Measurements from ENCODE around the gene NKAIN2.

DNA sequence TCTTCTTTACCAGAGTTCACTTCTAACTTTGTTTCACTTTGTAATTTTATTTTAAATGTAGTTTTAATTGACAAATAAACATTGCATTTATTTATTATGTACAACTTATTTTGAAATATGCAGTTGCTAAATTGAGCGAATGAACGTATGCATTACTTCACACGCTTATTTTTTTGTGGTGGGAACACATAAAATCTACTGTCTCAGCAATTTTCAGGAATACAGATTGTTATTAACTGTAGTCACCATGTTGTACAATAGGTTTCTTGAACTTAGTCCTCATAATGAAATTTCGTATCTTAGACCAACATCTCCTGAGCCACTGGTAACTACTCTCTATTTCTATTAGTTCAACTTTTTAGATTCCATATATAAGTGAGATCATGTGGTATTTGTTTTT is 46.9 kb downstream of the NKAIN2 start:
- TF ChIP-seq, protein P1, sequence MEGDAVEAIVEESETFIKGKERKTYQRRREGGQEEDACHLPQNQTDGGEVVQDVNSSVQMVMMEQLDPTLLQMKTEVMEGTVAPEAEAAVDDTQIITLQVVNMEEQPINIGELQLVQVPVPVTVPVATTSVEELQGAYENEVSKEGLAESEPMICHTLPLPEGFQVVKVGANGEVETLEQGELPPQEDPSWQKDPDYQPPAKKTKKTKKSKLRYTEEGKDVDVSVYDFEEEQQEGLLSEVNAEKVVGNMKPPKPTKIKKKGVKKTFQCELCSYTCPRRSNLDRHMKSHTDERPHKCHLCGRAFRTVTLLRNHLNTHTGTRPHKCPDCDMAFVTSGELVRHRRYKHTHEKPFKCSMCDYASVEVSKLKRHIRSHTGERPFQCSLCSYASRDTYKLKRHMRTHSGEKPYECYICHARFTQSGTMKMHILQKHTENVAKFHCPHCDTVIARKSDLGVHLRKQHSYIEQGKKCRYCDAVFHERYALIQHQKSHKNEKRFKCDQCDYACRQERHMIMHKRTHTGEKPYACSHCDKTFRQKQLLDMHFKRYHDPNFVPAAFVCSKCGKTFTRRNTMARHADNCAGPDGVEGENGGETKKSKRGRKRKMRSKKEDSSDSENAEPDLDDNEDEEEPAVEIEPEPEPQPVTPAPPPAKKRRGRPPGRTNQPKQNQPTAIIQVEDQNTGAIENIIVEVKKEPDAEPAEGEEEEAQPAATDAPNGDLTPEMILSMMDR (tag by site-specific recombination; IDR thresholded peaks at IDR 0.05), result no peak
- TF ChIP-seq TCF7L2 (IDR thresholded peaks at IDR 0.05; ENCODE audit: borderline replicate concordance, low read depth, low read length) (no peak), KLF17 (tag by site-specific recombination; IDR thresholded peaks at IDR 0.05) (no peak), ZNF121 (tag by site-specific recombination; IDR thresholded peaks at IDR 0.05) (no peak), YY1 (tag by site-specific recombination; IDR thresholded peaks at IDR 0.05) (no peak), ZNF596 (tag by site-specific recombination; IDR thresholded peaks at IDR 0.05) (no peak), GLI4 (tag by site-specific recombination; IDR thresholded peaks at IDR 0.05) (no peak), SP3 (tag by site-specific recombination; IDR thresholded peaks at IDR 0.05) (no peak), ZNF544 (tag by site-specific recombination; IDR thresholded peaks at IDR 0.05) (no peak), ZNF138 (tag by site-specific recombination; IDR thresholded peaks at IDR 0.05; ENCODE audit: borderline replicate concordance) (no peak), ZFHX2 (tag by site-specific recombination; conservative IDR thresholded peaks at IDR 0.05) (no peak), REST (tag by site-specific recombination; IDR thresholded peaks at IDR 0.05) (no peak)
- TF ChIP-seq, protein P2, sequence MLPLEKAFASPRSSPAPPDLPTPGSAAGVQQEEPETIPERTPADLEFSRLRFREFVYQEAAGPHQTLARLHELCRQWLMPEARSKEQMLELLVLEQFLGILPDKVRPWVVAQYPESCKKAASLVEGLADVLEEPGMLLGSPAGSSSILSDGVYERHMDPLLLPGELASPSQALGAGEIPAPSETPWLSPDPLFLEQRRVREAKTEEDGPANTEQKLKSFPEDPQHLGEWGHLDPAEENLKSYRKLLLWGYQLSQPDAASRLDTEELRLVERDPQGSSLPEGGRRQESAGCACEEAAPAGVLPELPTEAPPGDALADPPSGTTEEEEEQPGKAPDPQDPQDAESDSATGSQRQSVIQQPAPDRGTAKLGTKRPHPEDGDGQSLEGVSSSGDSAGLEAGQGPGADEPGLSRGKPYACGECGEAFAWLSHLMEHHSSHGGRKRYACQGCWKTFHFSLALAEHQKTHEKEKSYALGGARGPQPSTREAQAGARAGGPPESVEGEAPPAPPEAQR (tag by site-specific recombination; IDR thresholded peaks at IDR 0.05), result no peak
- TF ChIP-seq, protein P3, sequence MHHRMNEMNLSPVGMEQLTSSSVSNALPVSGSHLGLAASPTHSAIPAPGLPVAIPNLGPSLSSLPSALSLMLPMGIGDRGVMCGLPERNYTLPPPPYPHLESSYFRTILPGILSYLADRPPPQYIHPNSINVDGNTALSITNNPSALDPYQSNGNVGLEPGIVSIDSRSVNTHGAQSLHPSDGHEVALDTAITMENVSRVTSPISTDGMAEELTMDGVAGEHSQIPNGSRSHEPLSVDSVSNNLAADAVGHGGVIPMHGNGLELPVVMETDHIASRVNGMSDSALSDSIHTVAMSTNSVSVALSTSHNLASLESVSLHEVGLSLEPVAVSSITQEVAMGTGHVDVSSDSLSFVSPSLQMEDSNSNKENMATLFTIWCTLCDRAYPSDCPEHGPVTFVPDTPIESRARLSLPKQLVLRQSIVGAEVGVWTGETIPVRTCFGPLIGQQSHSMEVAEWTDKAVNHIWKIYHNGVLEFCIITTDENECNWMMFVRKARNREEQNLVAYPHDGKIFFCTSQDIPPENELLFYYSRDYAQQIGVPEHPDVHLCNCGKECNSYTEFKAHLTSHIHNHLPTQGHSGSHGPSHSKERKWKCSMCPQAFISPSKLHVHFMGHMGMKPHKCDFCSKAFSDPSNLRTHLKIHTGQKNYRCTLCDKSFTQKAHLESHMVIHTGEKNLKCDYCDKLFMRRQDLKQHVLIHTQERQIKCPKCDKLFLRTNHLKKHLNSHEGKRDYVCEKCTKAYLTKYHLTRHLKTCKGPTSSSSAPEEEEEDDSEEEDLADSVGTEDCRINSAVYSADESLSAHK (tag by site-specific recombination; IDR thresholded peaks at IDR 0.05), result no peak
